Thyroid gland (tissue), 4 donors: ENCODE results near the gene GPR15. TPM values are rescaled to one million over a fixed set of nuclear protein-coding genes. Genes with fewer than 3 reads are reported as not detected.

Experiments
- DNase-seq, 2 donors: peaks; one replicate each; pipeline ENCODE4 v3.0.0-alpha.2; 2019
- H3K27ac ChIP-seq, 3 donors: fragments of 200-600 bp; sonication (generic); 1 replicate in 2 of 3; 2 replicates in 1 of 3; pipeline ENCODE4 v1.5.1; 2016 to 2019; ENCODE audit warnings: mild to moderate bottlenecking in 1 of 3, moderate library complexity in 1 of 3
- H3K27me3 ChIP-seq: fragments of 200-600 bp; sonication (generic); one replicate; pipeline ENCODE4 v1.5.1; 2019
- H3K36me3 ChIP-seq, 2 donors: fragments of 200-600 bp; sonication (generic); one replicate each; pipeline ENCODE4 v1.5.1; 2016 to 2019
- H3K4me1 ChIP-seq, 2 donors: fragments of 200-600 bp; sonication (generic); one replicate each; pipeline ENCODE4 v1.5.1; 2017 to 2019
- H3K4me3 ChIP-seq, 3 donors: fragments of 200-600 bp; sonication (generic); replicated peaks in 1 of 3; 1 replicate in 2 of 3; 2 replicates in 1 of 3; pipeline ENCODE4 v1.5.1; 2016; ENCODE audit warnings: mild to moderate bottlenecking in 1 of 3
- H3K9me3 ChIP-seq: fragments of 200-600 bp; sonication (generic); one replicate; pipeline ENCODE4 v1.5.1; 2017
- CTCF ChIP-seq, 6 experiments: fragments of 200-600 bp in 3 of 6; fragments of 450-650 bp in 3 of 6; sonication (generic) in 3 of 6; IDR thresholded peaks; one replicate each; pipeline ENCODE4 v1.5.1; 2016 to 2019; ENCODE audit warnings: antibody characterized with exemption in 6 of 6, mild to moderate bottlenecking in 2 of 6, inconsistent platforms in 1 of 6, moderate library complexity in 1 of 6
- POLR2A ChIP-seq, 2 donors: fragments of 450-650 bp; IDR thresholded peaks; one replicate each; pipeline ENCODE4 v1.6.1; 2017; ENCODE audit warnings: antibody characterized with exemption in 2 of 2, mild to moderate bottlenecking in 2 of 2, moderate library complexity in 1 of 2
- WGBS, 2 donors: methylation state at CpG; one replicate each; pipeline ENCODE4 v1.1.5; 2017; 5-methylcytosine and 5-hydroxymethylcytosine counted together
- intact Hi-C: fragments of 100-400 bp; cut with DNase I; formaldehyde crosslinking; loops from one replicate; pipeline ENCODE4 v1.15.1; 2023
- total RNA-seq, 4 donors: library from RNA; depleted of rRNA; stranded (reverse); fragments of >200 nt; gene quantifications; one replicate each; pipeline ENCODE4 v1.2.3, GENCODE V29; 2016

Gene GPR15
- total RNA-seq, 4 donors from 2014 or later, result not detected

GRCh38 chr3:98529856-98530459 lies 1.8 kb upstream of the GPR15 start:
- Histone ChIP-seq H3K4me3 (no peak overlapping the region), H3K27me3 (no peaks in the 10 kb centered on the region), H3K4me1 (no peaks in the 10 kb centered on the region), H3K36me3 (no peaks in the 10 kb centered on the region), H3K27ac (no peak overlapping the region), H3K9me3 (no peaks in the 10 kb centered on the region)
- WGBS, 2 donors, result 90 to 94% methylated on average over 8 of the region's 8 CpGs
- TF ChIP-seq POLR2A (IDR thresholded peaks at IDR 0.05) (no peak), CTCF (IDR thresholded peaks at IDR 0.05) (no peak)
- DNase-seq, result no peak
- intact Hi-C loops, result no loop called here

- intact Hi-C loops, result no loop called here
Measured at GRCh38 chr3:98530676-98531075, 1.1 kb upstream of the GPR15 start.

GRCh38 chr3:98532275-98532637 lies 478 bp downstream of the GPR15 start:
- 83% methylated on average over 5 of the region's 5 CpGs for WGBS, 2 donors

More at GRCh38 chr3:98530676-98531075, 1.1 kb upstream of the GPR15 start:
- TF ChIP-seq CTCF (IDR thresholded peaks at IDR 0.05) (no peak), POLR2A (IDR thresholded peaks at IDR 0.05) (no peak)
- DNase-seq, result no peak
- H3K27me3 ChIP-seq, result no peaks in the 10 kb centered on the region
- no peaks in the 10 kb centered on the region for H3K4me1 ChIP-seq
- no peaks in the 10 kb centered on the region for H3K36me3 ChIP-seq
- H3K9me3 ChIP-seq, result no peaks in the 10 kb centered on the region
- no peak overlapping the region for H3K4me3 ChIP-seq
- no peak overlapping the region for H3K27ac ChIP-seq
- WGBS, 2 donors, result 91% methylated on average over 2 of the region's 2 CpGs

GRCh38 chr3:98532709-98533571 lies 1.2 kb downstream of the GPR15 start:
- intact Hi-C loops, result no loop called here
- no peaks in the 10 kb centered on the region for H3K36me3 ChIP-seq
- no peaks in the 10 kb centered on the region for H3K27me3 ChIP-seq
- H3K4me1 ChIP-seq, result no peaks in the 10 kb centered on the region
- TF ChIP-seq CTCF (IDR thresholded peaks at IDR 0.05) (no peak), POLR2A (IDR thresholded peaks at IDR 0.05) (no peak)
- no peak for DNase-seq
- WGBS, 2 donors, result 94 to 96% methylated on average over 6 of the region's 6 CpGs
- H3K27ac ChIP-seq, result no peak overlapping the region
- H3K9me3 ChIP-seq, result no peaks in the 10 kb centered on the region
- H3K4me3 ChIP-seq, result no peak overlapping the region

More at GRCh38 chr3:98532275-98532637, 478 bp downstream of the GPR15 start:
- Histone ChIP-seq H3K27me3 (no peaks in the 10 kb centered on the region), H3K9me3 (no peaks in the 10 kb centered on the region), H3K4me1 (no peaks in the 10 kb centered on the region), H3K4me3 (no peak overlapping the region), H3K36me3 (no peaks in the 10 kb centered on the region), H3K27ac (no peak overlapping the region)
- DNase-seq, result no peak
- TF ChIP-seq CTCF (IDR thresholded peaks at IDR 0.05), result no peak
- no peak for TF ChIP-seq POLR2A (IDR thresholded peaks at IDR 0.05)
- intact Hi-C loops, result no loop called here

GRCh38 chr3:98534168-98534567 lies 2.4 kb downstream of the GPR15 start:
- Histone ChIP-seq H3K9me3 (no peaks in the 10 kb centered on the region), H3K4me3 (no peak overlapping the region), H3K4me1 (no peaks in the 10 kb centered on the region), H3K27me3 (no peaks in the 10 kb centered on the region), H3K36me3 (no peaks in the 10 kb centered on the region), H3K27ac (no peak overlapping the region)
- TF ChIP-seq CTCF (IDR thresholded peaks at IDR 0.05) (no peak), POLR2A (IDR thresholded peaks at IDR 0.05) (no peak)
- intact Hi-C loops, result no loop called here
- 95 to 97% methylated on average over 2 of the region's 2 CpGs for WGBS, 2 donors
- DNase-seq, result no peak
